BE2C (cell line): ENCODE measurements around the gene BEND7.
"Not testable (repeated sequence)": the region's sequence is repeated elsewhere in the genome, so short reads cannot be mapped to it uniquely, and the experiment has no call there.

Experiments
- DNase-seq: peaks from one replicate; pipeline ENCODE4 v3.0.0-alpha.2; 2020
- H3K27me3 ChIP-seq: fragments of 250-450 bp; sonication (Bioruptor Pico); 2 replicates; pipeline ENCODE4 v1.5.1; 2020; ENCODE audit warnings: mild to moderate bottlenecking
- H3K36me3 ChIP-seq: fragments of 250-450 bp; sonication (Bioruptor Pico); 2 replicates; pipeline ENCODE4 v1.5.1; 2020; ENCODE audit warnings: mild to moderate bottlenecking
- H3K4me1 ChIP-seq: fragments of 250-450 bp; sonication (Bioruptor Pico); 2 replicates; pipeline ENCODE4 v1.5.1; 2020
- H3K4me3 ChIP-seq: 2 replicates; pipeline ENCODE4 v1.5.1; 2011; ENCODE audit warnings: low read depth, low read length
- H3K9me3 ChIP-seq: fragments of 250-450 bp; sonication (Bioruptor Pico); 2 replicates; pipeline ENCODE4 v1.5.1; 2020
- TF ChIP-seq, protein P1 (sequence below): IDR thresholded peaks from 2 replicates; pipeline ENCODE4 v1.5.1; 2012; ENCODE audit warnings: mild to moderate bottlenecking, low read depth, low read length

BEND7 gene

GRCh38 chr10:13404791-13405190, 124.0 kb downstream of the BEND7 start:
- TF ChIP-seq, protein P1, sequence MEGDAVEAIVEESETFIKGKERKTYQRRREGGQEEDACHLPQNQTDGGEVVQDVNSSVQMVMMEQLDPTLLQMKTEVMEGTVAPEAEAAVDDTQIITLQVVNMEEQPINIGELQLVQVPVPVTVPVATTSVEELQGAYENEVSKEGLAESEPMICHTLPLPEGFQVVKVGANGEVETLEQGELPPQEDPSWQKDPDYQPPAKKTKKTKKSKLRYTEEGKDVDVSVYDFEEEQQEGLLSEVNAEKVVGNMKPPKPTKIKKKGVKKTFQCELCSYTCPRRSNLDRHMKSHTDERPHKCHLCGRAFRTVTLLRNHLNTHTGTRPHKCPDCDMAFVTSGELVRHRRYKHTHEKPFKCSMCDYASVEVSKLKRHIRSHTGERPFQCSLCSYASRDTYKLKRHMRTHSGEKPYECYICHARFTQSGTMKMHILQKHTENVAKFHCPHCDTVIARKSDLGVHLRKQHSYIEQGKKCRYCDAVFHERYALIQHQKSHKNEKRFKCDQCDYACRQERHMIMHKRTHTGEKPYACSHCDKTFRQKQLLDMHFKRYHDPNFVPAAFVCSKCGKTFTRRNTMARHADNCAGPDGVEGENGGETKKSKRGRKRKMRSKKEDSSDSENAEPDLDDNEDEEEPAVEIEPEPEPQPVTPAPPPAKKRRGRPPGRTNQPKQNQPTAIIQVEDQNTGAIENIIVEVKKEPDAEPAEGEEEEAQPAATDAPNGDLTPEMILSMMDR = no peak
- H3K4me1 ChIP-seq = no peaks in the 10 kb centered on the region
- no peak for DNase-seq
- H3K4me3 ChIP-seq = no peak overlapping the region
- no peaks in the 10 kb centered on the region for H3K9me3 ChIP-seq
- no peaks in the 10 kb centered on the region for H3K27me3 ChIP-seq
- H3K36me3 ChIP-seq = no peaks in the 10 kb centered on the region

DNA sequence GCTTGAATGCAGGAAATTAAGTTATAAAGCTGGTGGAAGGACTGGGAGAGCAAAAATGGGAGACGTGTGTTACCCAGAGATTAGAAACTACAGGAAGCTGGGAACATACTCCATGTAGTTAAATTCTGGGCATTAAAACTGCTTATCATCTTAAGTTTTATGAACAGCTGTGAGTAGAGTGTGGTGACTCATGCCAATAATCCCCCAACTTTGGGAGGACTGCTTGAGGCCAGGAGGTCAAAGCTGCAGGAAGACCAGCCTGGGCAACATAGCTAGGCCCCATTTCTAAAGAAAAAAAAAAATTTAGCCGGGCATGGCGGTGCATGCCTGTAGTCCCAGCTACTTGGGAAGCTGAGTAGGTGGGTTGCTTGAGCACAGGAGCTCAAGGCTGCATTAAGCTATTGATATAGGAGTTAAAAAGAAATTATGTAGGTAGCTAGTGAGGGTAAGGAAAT, 124.5 kb downstream of the BEND7 start:
- no peaks in the 10 kb centered on the region for H3K4me1 ChIP-seq
- no peak for DNase-seq
- H3K9me3 ChIP-seq = no peaks in the 10 kb centered on the region
- no peaks in the 10 kb centered on the region for H3K27me3 ChIP-seq
- H3K4me3 ChIP-seq = no peak overlapping the region
- TF ChIP-seq, protein P1 = no peak
- no peaks in the 10 kb centered on the region for H3K36me3 ChIP-seq

DNA sequence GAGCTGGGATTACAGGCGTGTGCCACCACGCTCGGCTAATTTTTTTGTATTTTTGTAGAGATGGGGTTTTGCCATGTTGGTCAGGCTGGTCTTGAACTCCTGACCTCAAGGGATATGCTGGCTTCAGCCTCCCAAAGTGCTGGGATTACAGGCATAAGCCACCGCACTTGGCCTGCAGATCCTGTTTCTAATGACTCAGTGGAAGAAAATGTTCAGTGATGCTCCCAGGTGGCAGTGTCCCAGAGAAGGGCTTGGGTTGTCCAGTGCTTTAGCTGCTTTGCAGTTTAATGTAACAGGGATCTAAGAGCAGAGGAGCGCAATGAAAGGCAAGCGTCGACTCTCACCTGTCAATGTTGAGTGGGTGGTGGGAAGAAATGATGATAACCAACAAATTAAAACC, 125.4 kb downstream of the BEND7 start:
- H3K9me3 ChIP-seq, H3K4me1 ChIP-seq, H3K36me3 ChIP-seq, H3K27me3 ChIP-seq, DNase-seq, H3K4me3 ChIP-seq: not testable (repeated sequence)

DNA sequence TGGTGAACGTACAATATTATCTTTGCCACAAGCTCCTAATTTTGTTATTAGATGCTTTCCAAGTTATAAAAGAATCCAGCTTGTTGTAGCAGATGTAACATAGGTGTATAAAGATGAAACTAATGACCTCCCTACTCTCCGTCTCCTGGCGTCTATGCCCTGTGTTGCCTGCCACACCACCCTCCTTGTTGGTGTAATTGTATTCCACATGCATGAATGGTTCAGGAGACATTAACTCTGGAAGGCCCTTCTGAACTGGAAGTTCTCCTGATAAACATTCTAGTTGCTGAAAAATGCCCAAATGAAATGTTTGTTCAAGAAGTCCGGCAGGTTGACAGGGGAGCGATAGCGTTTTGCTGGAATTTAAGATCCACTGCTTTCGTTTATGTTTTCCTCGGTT, 126.8 kb downstream of the BEND7 start:
- Histone ChIP-seq H3K27me3 (no peaks in the 10 kb centered on the region), H3K9me3 (no peaks in the 10 kb centered on the region), H3K4me1 (no peaks in the 10 kb centered on the region), H3K36me3 (no peaks in the 10 kb centered on the region), H3K4me3 (no peak overlapping the region)
- no peak for DNase-seq
- TF ChIP-seq, protein P1 = no peak

- Histone ChIP-seq H3K36me3 (no peaks in the 10 kb centered on the region), H3K9me3 (no peaks in the 10 kb centered on the region), H3K27me3 (no peaks in the 10 kb centered on the region), H3K4me3 (no peak overlapping the region), H3K4me1 (no peaks in the 10 kb centered on the region)
- no peak for DNase-seq
- TF ChIP-seq, protein P1 = no peak
These were observed 127.7 kb downstream of the BEND7 start for GRCh38 chr10:13401142-13401541.

DNA sequence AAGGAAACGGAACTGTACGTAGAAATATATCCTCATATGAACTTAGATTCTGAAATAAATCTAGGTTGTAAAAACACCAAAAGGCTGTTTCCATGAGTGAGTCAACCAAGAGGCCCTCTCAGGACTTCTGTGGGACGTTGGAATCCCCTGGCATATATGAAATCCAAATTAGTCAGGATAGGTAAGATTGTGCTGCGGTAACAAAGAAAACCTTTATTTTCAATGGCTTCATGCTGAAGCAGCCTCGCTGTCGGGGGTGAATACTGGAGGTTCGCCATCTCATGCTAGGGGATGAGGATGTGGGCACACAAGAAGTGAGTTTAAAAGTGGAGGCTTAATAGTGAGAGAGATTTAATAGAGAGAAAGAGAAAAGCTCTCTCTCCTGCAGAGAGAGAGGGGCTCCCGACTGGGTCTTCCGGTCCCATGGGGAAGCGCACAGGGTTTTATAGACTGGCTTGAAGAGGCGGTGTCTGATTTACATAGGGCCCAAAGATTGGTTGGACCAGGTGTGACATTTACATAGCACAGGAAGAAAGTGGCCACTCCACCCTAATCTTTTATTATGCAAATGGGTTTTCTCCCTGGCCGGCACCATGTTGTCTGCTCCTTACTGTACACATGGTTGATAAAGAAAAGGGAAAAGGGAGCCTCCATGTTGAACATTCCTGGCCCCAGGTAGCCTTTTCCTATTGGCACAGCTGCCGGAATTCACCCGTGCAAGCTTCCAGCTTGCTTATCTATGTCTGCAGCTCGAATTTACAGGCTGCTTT, 128.4 kb downstream of the BEND7 start:
- Histone ChIP-seq H3K27me3 (no peaks in the 10 kb centered on the region), H3K4me1 (no peaks in the 10 kb centered on the region)
- no peak for DNase-seq

More for the DNA sequence above, 128.4 kb downstream of the BEND7 start:
- TF ChIP-seq, protein P1 = no peak
- no peak overlapping the region for H3K4me3 ChIP-seq
- H3K36me3 ChIP-seq = no peaks in the 10 kb centered on the region
- no peaks in the 10 kb centered on the region for H3K9me3 ChIP-seq
